Panc1 (cell line): ENCODE measurements around the gene ACACA. TPM values are rescaled to one million over a fixed set of nuclear protein-coding genes. Genes with fewer than 3 reads are reported as not detected.

Experiments
- ATAC-seq: fragments of 200-7000 bp; cut with Tn5 transposase; 2 replicates; pipeline ENCODE4 v1.9.1; 2020; ENCODE audit warnings: mild to moderate bottlenecking, moderate library complexity
- BruUV-seq: library from RNA; stranded (reverse); fragments of 400-500 nt; replicated peaks from 2 replicates; lab custom pipeline; 2021; lab: Mats Ljungman, UMichigan
- CTCF ChIA-PET: fragments of 300-600 bp; sonication (Branson Sonifier 250); formaldehyde crosslinking; loops from one replicate; lab custom pipeline; 2022; ENCODE audit warnings: antibody characterized with exemption; lab: Charles Lee
- POLR2A ChIA-PET: fragments of 300-600 bp; sonication (Branson Sonifier 250); formaldehyde crosslinking; loops from one replicate; lab custom pipeline; 2022; ENCODE audit warnings: antibody characterized with exemption; lab: Charles Lee
- DNase-seq: peaks from one replicate; pipeline ENCODE4 v3.0.0-alpha.2; 2010; ENCODE audit warnings: low read depth, low spot score
- H3K27ac ChIP-seq: 2 replicates; pipeline ENCODE4 v1.5.1; 2011; ENCODE audit warnings: mild to moderate bottlenecking, low read length, inconsistent platforms
- H3K27me3 ChIP-seq: fragments of 200-500 bp; sonication (Bioruptor generic); 2 replicates; pipeline ENCODE4 v1.6.0; 2014; ENCODE audit warnings: low read length, inconsistent platforms; ENCODE audit not compliant: control insufficient read depth, insufficient read depth
- H3K36me3 ChIP-seq: fragments of 200-500 bp; sonication (Bioruptor generic); 2 replicates; pipeline ENCODE4 v1.5.1; 2014; ENCODE audit warnings: inconsistent platforms, mild to moderate bottlenecking, low read length, moderate library complexity; ENCODE audit not compliant: control insufficient read depth, insufficient read depth
- H3K4me1 ChIP-seq: 2 replicates; pipeline ENCODE4 v1.5.1; 2011; ENCODE audit warnings: inconsistent platforms, mild to moderate bottlenecking, low read length, moderate library complexity; ENCODE audit not compliant: control insufficient read depth, insufficient read depth
- H3K4me3 ChIP-seq, 2 experiments: 2 replicates each; pipeline ENCODE4 v1.5.1; 2011 to 2012; ENCODE audit warnings: low read depth in 2 of 2, low read length in 2 of 2, mild to moderate bottlenecking in 2 of 2, inconsistent platforms in 1 of 2, moderate library complexity in 1 of 2
- H3K9me3 ChIP-seq: fragments of 200-500 bp; sonication (Bioruptor generic); 2 replicates; pipeline ENCODE4 v1.5.1; 2014; ENCODE audit warnings: low read depth, mild to moderate bottlenecking, inconsistent platforms, low read length, moderate library complexity; ENCODE audit not compliant: control insufficient read depth, insufficient read depth
- CTCF ChIP-seq: fragments of 450-650 bp; IDR thresholded peaks from 2 replicates; pipeline ENCODE4 v1.5.1; 2017; ENCODE audit warnings: mild to moderate bottlenecking
- POLR2AphosphoS5 ChIP-seq: IDR thresholded peaks from 2 replicates; pipeline ENCODE4 v1.6.1; 2012; ENCODE audit warnings: mild to moderate bottlenecking, low read depth, low read length, moderate library complexity
- REST ChIP-seq, 2 experiments: IDR thresholded peaks; 2 replicates each; pipeline ENCODE4 v1.6.1; 2011 to 2012; ENCODE audit warnings: low read depth in 2 of 2, control low read depth in 1 of 2, low read length in 1 of 2, mild to moderate bottlenecking in 1 of 2, moderate library complexity in 1 of 2; ENCODE audit not compliant: insufficient read depth in 1 of 2
- SIN3A ChIP-seq: IDR thresholded peaks from 2 replicates; pipeline ENCODE4 v1.6.1; 2012; ENCODE audit warnings: low read depth, mild to moderate bottlenecking, low read length, moderate library complexity, borderline replicate concordance; ENCODE audit not compliant: insufficient read depth
- TCF7L2 ChIP-seq: IDR thresholded peaks from 2 replicates; pipeline ENCODE4 v1.6.1; 2011; ENCODE audit warnings: mild to moderate bottlenecking, low read depth, low read length, inconsistent platforms
- in situ Hi-C: cut with HindIII; loops from 2 replicates; pipeline ENCODE4 v1.10.0; 2016; ENCODE audit warnings: low sequenced_read_pairs, low pct_unique_long_range_greater_than_20kb
- intact Hi-C: fragments of 100-400 bp; cut with micrococcal nuclease; formaldehyde crosslinking; loops from one replicate; pipeline ENCODE4 v1.10.0; 2022; ENCODE audit not compliant: unreplicated experiment
- total RNA-seq: library from RNA; stranded (reverse); gene quantifications from one replicate; pipeline ENCODE4 v1.2.1, GENCODE V29; 2021; ENCODE audit not compliant: unreplicated experiment

The ACACA gene
- total RNA-seq, 1 experiment from 2014 or later = 131 TPM

- in situ Hi-C loops = no loop called here
Measured at GRCh38 chr17:37373530-37374159, 33.0 kb downstream of the ACACA start.

GRCh38 chr17:37368577-37368976, 38.1 kb downstream of the ACACA start:
- no peak overlapping the region for H3K4me3 ChIP-seq
- H3K36me3 ChIP-seq = no peaks in the 10 kb centered on the region
- H3K27me3 ChIP-seq = no peaks in the 10 kb centered on the region
- no peaks in the 10 kb centered on the region for H3K4me1 ChIP-seq
- no peaks in the 10 kb centered on the region for H3K9me3 ChIP-seq
- in situ Hi-C loops (no loop called here), intact Hi-C loops (no loop called here)
- H3K27ac ChIP-seq = no peak overlapping the region
- no peak for DNase-seq
- ChIA-PET POLR2A (no interaction called here), CTCF (no interaction called here)
- no peak for ATAC-seq
- no TSS peak for BruUV-seq
- no peak for TF ChIP-seq REST (IDR thresholded peaks at IDR 0.05; ENCODE audit: insufficient read depth in 1 of 2, low read depth in 2 of 2, low read length in 1 of 2)
- TF ChIP-seq CTCF = no peak
- TF ChIP-seq TCF7L2 = no peak
- no peak for TF ChIP-seq SIN3A
- TF ChIP-seq POLR2AphosphoS5 = no peak

More at GRCh38 chr17:37373530-37374159, 33.0 kb downstream of the ACACA start:
- BruUV-seq = no TSS peak
- ATAC-seq (peak; percentile 94), DNase-seq (peak; percentile 82)
- CTCF ChIA-PET = interaction anchor here (0.5 to 1.0 kb wide), 9 partner anchors 9 to 200 kb away, joined by 3 to 7 read pairs (median 4); no protein-coding TSS in a partner anchor
- POLR2A ChIA-PET = interaction anchor here (0.5 kb wide), 1 partner anchor 32 kb away, joined by 17 read pairs; no protein-coding TSS in a partner anchor
- Histone ChIP-seq H3K9me3 (no peaks in the 10 kb centered on the region), H3K4me3 (no peak overlapping the region), H3K27me3 (no peaks in the 10 kb centered on the region), H3K27ac (no peak overlapping the region), H3K4me1 (no peaks in the 10 kb centered on the region), H3K36me3 (no peaks in the 10 kb centered on the region)
- intact Hi-C loops = loop anchor here (1.0 kb wide), 1 partner anchor 24 kb away; no protein-coding TSS in a partner anchor
- TF ChIP-seq REST (IDR thresholded peaks at IDR 0.05; ENCODE audit: insufficient read depth in 1 of 2, low read depth in 2 of 2, low read length in 1 of 2) = no peak
- no peak for TF ChIP-seq POLR2AphosphoS5
- TF ChIP-seq SIN3A = no peak
- peak; percentile 89 for TF ChIP-seq CTCF
- no peak for TF ChIP-seq TCF7L2
